Endothelial cell of umbilical vein (primary cell): ENCODE data around the gene MPDZ. TPM values are rescaled to one million over a fixed set of nuclear protein-coding genes. Genes with fewer than 3 reads are reported as not detected.

Experiments
- BruUV-seq: library from RNA; stranded (reverse); fragments of 400-500 nt; replicated peaks from 2 replicates; lab custom pipeline; 2021; lab: Mats Ljungman, UMichigan
- CTCF ChIA-PET: fragments of 300-600, 350-600 bp; sonication (Branson Sonifier 250); formaldehyde crosslinking; loops from one replicate; lab custom pipeline; 2021; ENCODE audit warnings: antibody characterized with exemption, inconsistent platforms; lab: Charles Lee
- POLR2A ChIA-PET: fragments of 300-600, 350-600 bp; sonication (Branson Sonifier 250); formaldehyde crosslinking; loops from one replicate; lab custom pipeline; 2021; ENCODE audit warnings: antibody characterized with exemption, inconsistent platforms; lab: Charles Lee
- DNase-seq: peaks from one replicate; pipeline ENCODE4 v3.0.0-alpha.2; 2011; ENCODE audit warnings: low read depth, low spot score
- FAIRE-seq: peaks from 2 replicates; lab custom pipeline; 2011; peaks lifted over from hg19 to GRCh38; lab: Jason Lieb, UNC
- H2AFZ ChIP-seq: 2 replicates; pipeline ENCODE4 v1.6.0; 2012; ENCODE audit warnings: low read depth, low read length, control low read depth, inconsistent platforms
- H3K27ac ChIP-seq: 2 replicates; pipeline ENCODE4 v1.5.1; 2011; ENCODE audit warnings: low read depth, mild to moderate bottlenecking, control low read depth, low read length, moderate library complexity; ENCODE audit not compliant: insufficient read depth
- H3K27me3 ChIP-seq, 2 experiments: 2 replicates each; pipeline versions ENCODE4 v1.6.0 to v1.6.1; 2011; ENCODE audit warnings: low read length in 2 of 2, mixed read lengths in 1 of 2; ENCODE audit not compliant: control insufficient read depth in 2 of 2, insufficient read depth in 2 of 2
- H3K36me3 ChIP-seq, 2 experiments: 2 replicates in 1 of 2; 3 replicates in 1 of 2; pipeline ENCODE4 v1.5.1; 2011; ENCODE audit warnings: low read length in 2 of 2, mild to moderate bottlenecking in 1 of 2, moderate library complexity in 1 of 2; ENCODE audit not compliant: control insufficient read depth in 2 of 2, insufficient read depth in 2 of 2; ENCODE audit errors: extremely low read depth in 1 of 2
- H3K4me1 ChIP-seq: 3 replicates; pipeline ENCODE4 v1.5.1; 2011; ENCODE audit warnings: mild to moderate bottlenecking, low read length; ENCODE audit not compliant: control insufficient read depth, insufficient read depth; ENCODE audit errors: extremely low read depth
- H3K4me2 ChIP-seq: 2 replicates; pipeline ENCODE4 v1.6.1; 2011; ENCODE audit warnings: low read length, control low read depth, mixed read lengths; ENCODE audit not compliant: insufficient read depth
- H3K4me3 ChIP-seq, 3 experiments: fragments of 200-600 bp in 1 of 3; sonication (generic), shearing (Covaris generic) in 1 of 3; replicated peaks in 1 of 3; 2 replicates each; pipeline ENCODE4 v1.5.1; 2011 to 2016; ENCODE audit warnings: control low read depth in 3 of 3, low read length in 3 of 3, mild to moderate bottlenecking in 2 of 3, inconsistent platforms in 1 of 3, low read depth in 1 of 3, moderate library complexity in 1 of 3; ENCODE audit not compliant: insufficient read depth in 1 of 3
- H3K79me2 ChIP-seq: 2 replicates; pipeline ENCODE4 v1.6.0; 2012; ENCODE audit warnings: low read length, inconsistent platforms; ENCODE audit not compliant: control insufficient read depth, insufficient read depth
- H3K9ac ChIP-seq: replicated peaks from 2 replicates; pipeline ENCODE3; 2011; ENCODE audit warnings: low read length, control low read depth; ENCODE audit not compliant: insufficient read depth; ENCODE audit errors: extremely low read depth
- H3K9me1 ChIP-seq: replicated peaks from 3 replicates; pipeline ENCODE4 v1.6.0; 2011; ENCODE audit warnings: mild to moderate bottlenecking, low read length; ENCODE audit not compliant: control insufficient read depth, insufficient read depth; ENCODE audit errors: extremely low read depth
- H3K9me3 ChIP-seq: replicated peaks from 2 replicates; pipeline ENCODE4 v1.5.1; 2012; ENCODE audit warnings: low read length, inconsistent platforms; ENCODE audit not compliant: control insufficient read depth, insufficient read depth
- H4K20me1 ChIP-seq: replicated peaks from 2 replicates; pipeline ENCODE3; 2011; ENCODE audit warnings: mild to moderate bottlenecking, low read length; ENCODE audit not compliant: control insufficient read depth, insufficient read depth; ENCODE audit errors: extremely low read depth
- CTCF ChIP-seq, 2 donors: IDR thresholded peaks; 1 replicate in 1 of 2; 2 replicates in 1 of 2; pipeline ENCODE4 v1.5.1; 2011; ENCODE audit warnings: low read length in 2 of 2, mild to moderate bottlenecking in 2 of 2, moderate library complexity in 2 of 2, control low read depth in 1 of 2, inconsistent platforms in 1 of 2, low read depth in 1 of 2; ENCODE audit not compliant: insufficient read depth in 1 of 2; ENCODE audit errors: extremely low read depth in 1 of 2
- EZH2 ChIP-seq: IDR thresholded peaks from 2 replicates; pipeline ENCODE4 v1.6.1; 2012; ENCODE audit warnings: borderline replicate concordance, low read depth, mild to moderate bottlenecking, moderate library complexity, low read length, inconsistent platforms; ENCODE audit not compliant: severe bottlenecking
- FOS ChIP-seq: IDR thresholded peaks from 2 replicates; pipeline ENCODE4 v1.6.1; 2011; ENCODE audit warnings: mild to moderate bottlenecking, low read length, moderate library complexity, borderline replicate concordance; ENCODE audit not compliant: insufficient read depth
- GATA2 ChIP-seq: IDR thresholded peaks from 2 replicates; pipeline ENCODE4 v1.7.0; 2011; ENCODE audit warnings: low read depth, mild to moderate bottlenecking, moderate library complexity, mixed read lengths, low read length; ENCODE audit not compliant: insufficient read length, insufficient read depth
- JUN ChIP-seq: IDR thresholded peaks from 2 replicates; pipeline ENCODE4 v1.6.1; 2011; ENCODE audit warnings: borderline replicate concordance, low read depth; ENCODE audit not compliant: insufficient read length, insufficient read depth
- MAX ChIP-seq: IDR thresholded peaks from 2 replicates; pipeline ENCODE4 v1.6.1; 2011; ENCODE audit not compliant: insufficient read depth, insufficient read length
- MYC ChIP-seq: IDR thresholded peaks from one replicate; pipeline ENCODE4 v1.6.1; 2011; ENCODE audit warnings: mild to moderate bottlenecking, low read depth, low read length
- POLR2A ChIP-seq: IDR thresholded peaks from 2 replicates; pipeline ENCODE4 v1.6.1; 2012; ENCODE audit warnings: low read depth, mild to moderate bottlenecking, control low read depth, low read length
- POLR2AphosphoS5 ChIP-seq: IDR thresholded peaks from 2 replicates; pipeline ENCODE4 v1.6.1; 2012; ENCODE audit warnings: low read depth, mild to moderate bottlenecking, control low read depth, low read length, moderate library complexity; ENCODE audit not compliant: insufficient read depth
- dilution Hi-C: fragments of 300-500 bp; cut with MboI; formaldehyde crosslinking; loops from one replicate; pipeline ENCODE4 v1.15.0; 2019; ENCODE audit warnings: low sequenced_read_pairs; ENCODE audit not compliant: extremely low pct_ligation_motif_present
- intact Hi-C: fragments of 100-400 bp; cut with micrococcal nuclease; formaldehyde crosslinking; loops from one replicate; pipeline ENCODE4 v1.10.0; 2022
- polyA plus RNA-seq, 4 experiments: library from polyadenylated mRNA; depleted of rRNA in 3 of 4; stranded (reverse) in 3 of 4; unstranded in 1 of 4; fragments of >200 nt; gene quantifications; 2 replicates each; pipeline versions ENCODE4 v1.2.1 to v1.2.3, GENCODE V29; 2011 to 2012; ENCODE audit warnings: missing spikeins in 1 of 4
- total RNA-seq: library from RNA; stranded (reverse); gene quantifications from 2 replicates; pipeline ENCODE4 v1.2.3, GENCODE V29; 2021

MPDZ gene
- total and polyA plus RNA-seq, 2 donors (not counting 3 experiments of a cell fraction or from before 2014, with no cell fraction given), result 22.3 to 54.4 TPM

- Histone ChIP-seq H3K9me1 (no peaks in the 10 kb centered on the region), H3K9me3 (no peaks in the 10 kb centered on the region), H3K27ac (no peak overlapping the region), H3K36me3 (no peaks in the 10 kb centered on the region), H3K4me1 (no peaks in the 10 kb centered on the region), H2AFZ (no peak overlapping the region), H3K27me3 (no peaks in the 10 kb centered on the region), H4K20me1 (no peaks in the 10 kb centered on the region), H3K4me2 (no peak overlapping the region), H3K9ac (no peak overlapping the region), H3K4me3 (no peak overlapping the region), H3K79me2 (no peaks in the 10 kb centered on the region)
- intact Hi-C loops (no loop called here), dilution Hi-C loops (no loop called here)
- no peak for DNase-seq
- CTCF ChIA-PET, result no interaction called here
- no peak for FAIRE-seq
- POLR2A ChIA-PET, result no interaction called here
- BruUV-seq, result no TSS peak
- TF ChIP-seq CTCF (IDR thresholded peaks at IDR 0.05; ENCODE audit: extremely low read depth in 1 of 2, insufficient read depth in 1 of 2, low read depth in 1 of 2, low read length in 2 of 2), result no peak
- no peak for TF ChIP-seq POLR2A
- no peak for TF ChIP-seq FOS
- no peak for TF ChIP-seq EZH2
- no peak for TF ChIP-seq MAX
- no peak for TF ChIP-seq POLR2AphosphoS5
- TF ChIP-seq JUN, result no peak
- TF ChIP-seq GATA2, result no peak
- no peak for TF ChIP-seq MYC
Measured at GRCh38 chr9:13291718-13292117, 12.2 kb upstream of the MPDZ start.
